Stimulated activated CD4-positive, alpha-beta T cell treated with anti-CD3 and anti-CD28 coated beads, Interleukin-2, amount 100 ng/mL, for 48 hours (primary cell): ENCODE measurements around the gene OR7D4.
"Not testable (repeated sequence)": the region's sequence is repeated elsewhere in the genome, so short reads cannot be mapped to it uniquely, and the experiment has no call there.

ENCODE experiments used
- DNase-seq, 2 donors: peaks; one replicate each; pipeline ENCODE4 v3.0.0-alpha.2; 2020

The OR7D4 gene

GRCh38 chr19:9219489-9219888 lies at the start of gene OR7D4:
TSS of gene OR7D4 (minus strand) at chr19:9219589. CDS start at chr19:9214837, 4,752 bp downstream.
- DNase-seq: no peak

- DNase-seq: no peak
Observed at GRCh38 chr19:9251236-9251635, 31.8 kb upstream of the OR7D4 start.

GRCh38 chr19:9250630-9251029 lies 31.2 kb upstream of the OR7D4 start, which contains the start of gene OR7E24:
TSS of gene OR7E24 (plus strand) at chr19:9250930. CDS start at chr19:9251044, 114 bp downstream.
- no peak for DNase-seq

- DNase-seq: peak; percentile 54 to 58
Observed at GRCh38 chr19:9205501-9206113, 13.8 kb downstream of the OR7D4 start.

GRCh38 chr19:9198044-9198443 lies 21.3 kb downstream of the OR7D4 start:
- not testable (repeated sequence) for DNase-seq

GRCh38 chr19:9189535-9189934 lies 29.9 kb downstream of the OR7D4 start:
- no peak for DNase-seq

- DNase-seq: no peak
Observed at GRCh38 chr19:9187191-9187590, 32.2 kb downstream of the OR7D4 start.

GRCh38 chr19:9183000-9183399 lies 36.4 kb downstream of the OR7D4 start:
- no peak for DNase-seq

- no peak for DNase-seq
Observed at GRCh38 chr19:9178901-9179300, 40.5 kb downstream of the OR7D4 start, which contains the start of gene OR7D2. TSS of gene OR7D2 (plus strand) at chr19:9178979. CDS start at chr19:9185782, 6,803 bp downstream.

- DNase-seq: no peak
Observed at GRCh38 chr19:9175326-9175725, 44.1 kb downstream of the OR7D4 start.

GRCh38 chr19:9171393-9171991 lies 47.9 kb downstream of the OR7D4 start:
- DNase-seq: no peak

GRCh38 chr19:9166846-9167245 lies 52.5 kb downstream of the OR7D4 start:
- DNase-seq: no peak

GRCh38 chr19:9165261-9165660 lies 54.1 kb downstream of the OR7D4 start:
- no peak for DNase-seq

GRCh38 chr19:9161427-9161826 lies 58.0 kb downstream of the OR7D4 start:
- DNase-seq: no peak
